Fibroblast of skin of right biceps (primary cell): ENCODE data around the gene RALY.

Experiments used
- DNase-seq: peaks from one replicate; pipeline ENCODE4 v3.0.0-alpha.2; 2013

The RALY gene

DNA sequence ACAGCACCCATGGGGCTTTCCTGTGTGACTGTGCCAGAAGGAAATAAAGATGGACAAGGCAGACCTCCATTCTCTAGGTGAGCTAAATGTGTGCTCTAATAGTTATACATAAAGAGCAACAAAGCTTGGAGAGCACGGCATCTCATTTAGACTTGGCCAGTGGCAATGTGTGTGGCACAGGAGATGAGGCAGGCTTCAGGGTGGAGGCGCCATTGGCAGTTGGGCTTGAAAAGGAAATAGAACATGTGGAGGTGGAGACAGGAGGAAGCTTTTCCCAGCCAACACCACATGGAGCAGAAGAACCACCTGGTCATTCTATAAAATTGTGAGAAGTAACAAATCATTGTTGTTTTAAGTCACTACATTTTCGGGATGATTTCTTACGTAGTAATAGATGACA is 3.6 kb upstream of the RALY start:
- DNase-seq, result no peak

DNA sequence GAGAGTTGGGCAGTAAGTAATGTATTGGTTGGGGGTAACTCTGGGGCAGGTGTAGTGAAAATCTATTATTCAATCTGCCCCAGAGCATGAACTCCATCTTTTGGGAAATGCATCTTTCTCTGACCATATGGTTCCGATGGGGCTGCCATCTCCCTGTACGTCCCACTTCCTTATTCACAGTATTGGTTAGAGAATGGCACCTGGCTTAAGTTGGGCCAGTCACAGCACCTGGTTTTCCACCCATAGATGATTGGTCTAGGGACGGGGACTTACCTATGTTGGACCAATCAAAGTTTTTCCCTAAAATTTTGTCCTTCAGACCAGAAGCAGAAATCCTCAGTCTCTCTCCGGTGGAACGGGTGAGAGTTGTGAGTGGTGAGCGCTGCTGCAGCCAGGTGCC is 2.2 kb upstream of the RALY start:
- DNase-seq, result no peak

DNA sequence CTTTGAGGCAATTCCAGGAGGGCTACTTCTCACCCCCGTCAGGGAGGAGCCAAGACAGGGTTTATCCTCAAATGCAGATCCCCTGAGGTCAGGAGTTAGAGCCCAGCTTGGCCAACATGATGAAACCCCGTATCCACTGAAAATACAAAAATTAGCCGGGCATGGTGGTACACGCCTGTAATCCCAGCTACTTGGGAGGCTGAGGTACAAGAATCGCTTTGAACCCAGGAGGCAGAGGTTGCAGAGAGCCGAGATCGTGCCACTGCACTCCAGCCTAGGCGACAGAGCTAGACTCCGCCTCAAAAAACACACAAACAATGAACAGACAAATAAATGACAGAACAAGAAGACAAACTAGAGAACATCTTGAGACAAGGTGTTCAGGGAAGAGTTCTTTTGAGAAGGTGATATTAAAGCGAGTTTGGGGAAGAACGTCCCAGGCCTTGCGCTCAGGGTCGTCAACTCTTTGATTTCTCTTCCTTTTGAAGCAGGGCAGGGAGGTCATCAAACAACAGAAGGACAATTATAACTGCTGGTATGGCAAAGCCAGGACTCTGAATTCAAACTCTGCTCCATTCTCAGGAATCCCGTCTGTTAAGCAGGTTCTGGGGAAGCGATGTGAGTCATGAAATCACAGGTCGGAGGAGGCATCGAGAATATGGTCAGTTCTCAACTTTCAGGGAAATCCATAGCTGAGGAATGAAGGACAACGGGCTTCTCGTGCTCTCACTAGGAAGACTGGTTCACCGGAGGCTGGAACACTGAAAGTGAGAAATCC is 1.4 kb upstream of the RALY start:
- no peak for DNase-seq

DNA sequence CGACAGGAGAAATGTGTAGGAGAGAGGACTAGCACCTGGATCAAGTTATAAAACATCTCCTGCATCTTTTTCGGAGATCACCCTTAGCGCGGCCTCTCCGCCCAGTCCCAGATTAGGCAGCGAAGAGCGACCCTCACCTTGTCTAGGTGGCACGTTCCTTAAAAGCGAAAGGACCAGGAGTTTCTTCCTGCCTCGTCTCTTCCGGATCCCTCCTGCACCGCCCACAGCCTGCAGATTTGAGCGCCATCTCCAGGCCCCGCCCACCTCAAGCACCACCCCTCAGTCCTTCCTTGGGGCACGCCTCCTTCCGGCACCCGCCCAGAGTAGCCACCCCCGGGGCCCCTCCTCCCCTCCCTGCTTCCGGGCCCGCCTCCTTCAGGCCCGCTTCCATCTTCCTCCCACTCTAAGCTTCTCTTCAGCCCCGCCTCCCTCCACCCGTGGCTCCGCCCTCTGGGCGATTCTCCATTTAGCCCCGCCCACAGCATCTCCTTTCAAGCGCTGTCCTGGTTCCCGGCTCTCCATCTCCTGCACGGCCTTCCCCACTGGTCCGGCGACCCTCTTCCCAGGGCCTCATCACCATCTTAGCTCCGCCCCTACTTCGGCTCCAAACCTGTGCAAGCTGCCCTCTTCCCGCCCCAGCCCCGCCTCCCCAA is 662 bp upstream of the RALY start:
- peak; percentile 98 for DNase-seq

DNA sequence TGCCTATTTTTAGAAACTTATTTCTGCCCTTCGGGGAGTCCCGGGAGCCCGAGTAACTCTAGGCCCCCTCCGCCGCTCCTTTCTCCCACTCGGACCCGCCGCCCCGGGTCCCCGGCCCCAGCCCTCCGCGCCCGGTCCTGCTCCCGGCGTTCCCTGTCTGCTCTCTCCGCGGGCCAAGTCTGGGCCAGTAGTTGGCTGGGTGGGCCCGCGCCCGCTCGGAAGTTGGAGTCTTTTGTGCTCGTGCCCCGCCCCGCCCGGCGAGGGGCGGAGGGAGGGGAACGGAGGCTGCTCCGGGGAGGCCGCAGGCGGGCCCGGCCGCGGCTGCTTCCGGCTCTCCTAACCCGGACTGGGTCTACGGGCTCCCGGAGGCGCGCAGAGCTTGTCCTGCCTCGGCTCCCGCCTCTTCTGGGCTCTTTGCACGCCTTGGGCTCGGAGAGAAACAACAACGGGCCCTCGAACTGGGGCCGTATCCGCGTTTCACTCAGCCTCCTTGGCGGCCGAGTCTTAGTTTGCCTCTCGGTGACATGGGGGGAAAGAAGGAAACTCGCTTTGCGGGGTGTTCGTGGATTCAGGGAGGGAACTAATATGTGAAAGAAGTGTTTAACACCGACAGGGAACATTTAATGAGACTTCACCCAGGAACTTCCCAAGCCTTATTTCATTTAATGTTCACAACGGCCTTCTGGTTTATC is 657 bp downstream of the RALY start:
- peak; percentile 84 for DNase-seq

DNA sequence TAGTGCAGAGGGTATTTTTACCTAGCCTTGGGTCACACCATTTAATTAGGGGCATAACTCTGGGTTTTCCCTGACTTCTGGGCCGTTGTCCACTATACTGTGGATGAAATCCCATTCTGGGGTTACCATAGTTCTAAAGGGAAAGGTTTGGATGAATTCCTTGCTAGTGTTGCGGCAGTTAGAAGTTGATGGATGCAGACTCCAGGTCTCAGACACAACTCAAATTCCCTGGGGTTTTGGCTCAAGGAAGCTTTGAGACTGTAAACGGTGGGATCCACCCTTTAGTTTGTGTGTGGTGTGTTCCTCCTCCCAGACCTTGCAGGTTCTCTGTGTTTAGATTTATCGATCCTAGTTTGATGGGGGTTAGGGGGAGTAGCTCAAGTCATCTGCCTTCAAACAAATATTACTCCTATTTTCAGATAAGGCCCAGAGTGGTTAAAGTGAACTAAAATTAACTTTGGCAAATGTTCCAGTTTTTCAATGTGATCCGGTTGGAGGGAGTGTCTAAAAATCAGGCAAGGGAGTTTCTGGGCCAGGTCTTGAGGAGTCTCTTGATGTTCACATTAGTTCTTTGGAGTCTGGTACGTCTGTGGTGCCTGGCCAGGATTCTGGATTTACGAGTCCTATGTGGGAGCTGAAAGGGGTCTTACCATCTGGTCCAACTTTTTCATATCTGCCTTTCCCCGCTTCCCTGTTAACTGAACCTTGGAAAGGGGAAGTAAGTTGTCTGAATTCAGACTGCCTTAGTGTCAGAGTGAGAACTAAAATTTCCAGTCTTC is 1.5 kb downstream of the RALY start:
- DNase-seq, result peak; percentile 15

- no peak for DNase-seq
Observed at GRCh38 chr20:33999025-33999649, 5.4 kb downstream of the RALY start.

DNA sequence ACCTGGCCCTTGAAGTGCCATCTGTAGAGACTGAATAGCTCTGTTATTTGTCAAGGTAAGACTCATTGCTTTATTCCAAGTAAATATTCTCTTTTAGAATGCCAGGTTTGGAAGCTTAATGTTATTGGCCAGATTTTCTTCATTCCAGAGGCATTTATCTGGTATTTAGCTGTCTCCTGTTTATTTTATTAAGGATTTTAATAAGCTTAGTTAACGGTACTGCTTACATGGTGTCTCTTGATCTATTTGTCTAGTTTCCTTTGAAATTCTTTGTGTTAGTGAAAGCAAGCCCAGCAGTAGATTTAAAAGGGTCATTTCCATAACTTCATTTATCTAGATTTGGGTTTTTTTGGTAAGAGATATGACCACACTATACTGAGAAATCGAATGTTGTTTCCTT is 7.7 kb downstream of the RALY start:
- no peak for DNase-seq

GRCh38 chr20:34004227-34004626 is 10.5 kb downstream of the RALY start:
- no peak for DNase-seq

DNA sequence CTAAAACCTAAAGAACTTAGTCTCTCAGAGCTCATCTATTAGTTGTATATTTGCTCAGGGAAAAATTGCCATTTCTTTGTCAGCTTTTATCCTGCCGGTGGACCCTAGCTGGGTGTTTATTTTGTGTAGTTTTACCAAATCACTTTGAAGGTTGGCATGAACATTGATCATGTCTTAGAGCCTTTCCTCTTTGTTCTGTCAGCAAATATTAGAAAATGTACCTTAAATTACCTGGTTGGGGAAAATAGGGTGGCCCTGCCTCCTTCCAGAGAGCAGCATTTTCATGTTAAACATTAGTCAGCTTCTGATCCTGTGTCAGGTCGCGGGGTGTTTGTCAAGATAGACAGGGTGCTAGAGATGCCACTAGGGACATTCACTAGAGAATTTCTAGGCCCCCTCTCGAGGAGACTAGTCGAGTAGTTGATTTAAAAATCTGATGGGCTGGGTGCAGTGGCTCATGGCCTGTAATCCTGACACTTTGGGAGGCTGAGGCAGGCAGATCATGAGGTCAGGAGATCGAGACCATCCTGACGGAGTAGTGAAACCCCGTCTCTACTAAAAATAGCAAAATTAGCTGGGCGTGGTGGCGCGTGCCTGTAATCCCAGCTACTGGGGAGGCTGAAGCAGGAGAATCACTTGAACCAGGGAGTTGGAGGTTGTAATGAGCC is 11.2 kb downstream of the RALY start:
- DNase-seq, result no peak

DNA sequence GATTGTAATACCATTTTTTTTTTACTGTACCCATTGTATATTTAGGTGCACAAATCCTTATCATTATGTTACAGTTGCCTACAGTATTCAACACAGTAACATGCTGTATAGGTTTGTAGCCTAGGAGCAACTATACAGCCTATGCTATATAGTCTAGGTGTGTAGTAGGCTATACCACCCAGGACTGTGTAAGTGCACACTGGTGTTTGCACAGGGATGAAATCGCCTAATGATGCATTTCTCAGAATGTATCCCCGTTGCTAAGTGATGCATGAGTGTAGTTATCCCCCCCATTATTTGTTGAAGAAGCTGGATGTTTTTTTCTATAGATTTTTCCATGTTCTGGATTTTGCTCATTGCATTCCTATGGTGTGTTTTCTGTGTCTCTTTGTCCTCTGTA is 12.9 kb downstream of the RALY start:
- DNase-seq, result no peak

DNA sequence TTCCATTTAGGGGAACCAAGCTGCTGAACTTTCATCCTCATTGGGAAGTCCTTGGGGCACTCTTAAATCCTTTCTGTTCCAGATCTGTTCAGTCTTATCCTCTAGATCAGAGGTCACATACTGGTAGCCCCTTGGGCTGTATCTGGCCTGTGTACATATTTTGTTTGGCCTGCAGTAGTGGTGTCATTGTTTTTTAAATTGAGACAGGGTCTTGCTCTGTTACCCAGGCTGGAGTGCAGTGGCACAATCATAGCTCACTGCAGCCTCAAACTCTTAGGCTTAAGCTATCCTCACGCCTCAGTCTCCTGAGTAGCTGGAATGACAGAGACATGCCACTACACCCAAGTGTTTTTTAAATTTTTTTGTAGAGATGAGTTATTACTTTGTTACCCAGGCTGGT is 14.8 kb downstream of the RALY start:
- no peak for DNase-seq

DNA sequence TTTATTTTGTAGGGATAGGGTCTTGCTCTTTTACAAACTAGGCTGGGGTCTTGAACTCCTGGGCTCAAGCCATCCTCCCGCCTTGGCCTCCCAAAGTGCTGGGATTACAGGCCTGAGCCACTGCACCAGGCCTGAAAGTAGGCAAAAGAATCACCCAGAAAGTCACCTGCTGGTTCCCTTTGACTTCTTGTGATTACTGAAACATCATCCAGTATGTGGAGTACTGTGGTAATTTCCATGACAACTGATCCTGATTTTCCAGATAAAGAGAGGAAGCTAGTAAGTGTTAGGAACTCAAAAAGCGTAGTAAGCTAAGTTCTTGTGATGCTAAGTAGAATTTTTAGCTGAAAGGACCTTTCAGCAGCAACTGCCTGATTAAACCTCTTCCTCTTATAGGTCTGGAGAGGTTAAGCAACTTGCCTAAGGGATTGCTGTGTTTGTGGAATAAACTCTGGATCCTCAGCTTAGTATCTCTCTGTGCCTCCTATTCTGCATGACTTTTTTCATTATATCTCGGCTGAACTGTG is 16.8 kb downstream of the RALY start:
- no peak for DNase-seq

DNA sequence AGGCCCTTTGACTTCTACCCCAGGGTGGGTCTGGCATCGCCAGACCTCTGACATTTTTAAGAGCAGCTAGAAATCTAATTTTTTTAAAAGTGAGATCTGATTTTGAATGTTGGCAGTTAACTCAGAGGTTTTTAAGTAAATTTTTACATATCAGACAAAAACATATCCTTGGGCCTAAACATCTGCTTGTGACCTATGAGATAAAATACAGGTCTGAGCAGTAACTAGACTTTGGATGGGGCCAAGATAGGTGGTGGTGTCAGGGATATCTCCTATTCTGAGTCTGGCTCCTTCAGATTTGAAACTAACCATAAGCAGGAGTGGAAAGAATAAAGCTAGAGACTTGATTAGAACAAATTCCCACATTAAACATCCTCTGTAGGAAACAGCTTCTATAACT is 17.6 kb downstream of the RALY start:
- no peak for DNase-seq

DNA sequence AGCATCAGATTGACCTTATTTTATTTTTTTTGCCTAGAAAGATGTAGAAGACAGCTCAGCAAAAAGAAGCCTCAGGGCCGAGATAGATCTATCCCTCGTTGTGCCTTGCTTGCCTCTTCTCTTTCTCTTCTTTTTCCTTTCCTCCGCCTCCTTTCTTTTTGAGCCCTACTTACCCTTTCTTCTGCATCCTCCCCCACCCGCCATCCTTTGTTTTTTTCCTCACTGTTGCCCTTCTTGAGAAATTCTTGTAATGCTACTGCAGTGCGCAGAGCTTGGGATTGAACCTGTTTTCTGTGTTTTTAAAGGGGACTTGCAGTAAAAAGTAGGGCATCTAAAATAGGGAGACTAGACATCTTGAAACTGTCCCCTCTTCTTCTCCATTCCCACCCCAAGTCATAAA is 18.6 kb downstream of the RALY start:
- no peak for DNase-seq

DNA sequence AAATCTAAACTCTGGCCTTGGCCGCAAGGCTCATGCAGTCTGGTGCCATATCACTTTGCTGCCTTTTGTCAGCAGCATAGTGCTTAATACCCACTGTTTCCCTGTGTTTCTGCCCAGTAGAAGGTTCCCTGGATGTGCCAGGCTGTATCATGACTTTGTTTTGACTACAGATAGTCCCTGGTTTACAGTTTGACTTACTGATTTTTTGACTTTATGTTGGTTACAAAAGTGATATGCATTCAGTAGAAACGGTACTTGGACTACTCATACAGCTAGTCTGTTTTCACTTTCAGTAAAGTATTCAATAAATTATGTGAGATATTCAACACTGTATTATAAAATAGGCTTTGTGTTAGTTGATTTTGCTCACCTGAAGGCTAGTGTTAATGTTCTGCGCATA is 19.0 kb downstream of the RALY start:
- no peak for DNase-seq

DNA sequence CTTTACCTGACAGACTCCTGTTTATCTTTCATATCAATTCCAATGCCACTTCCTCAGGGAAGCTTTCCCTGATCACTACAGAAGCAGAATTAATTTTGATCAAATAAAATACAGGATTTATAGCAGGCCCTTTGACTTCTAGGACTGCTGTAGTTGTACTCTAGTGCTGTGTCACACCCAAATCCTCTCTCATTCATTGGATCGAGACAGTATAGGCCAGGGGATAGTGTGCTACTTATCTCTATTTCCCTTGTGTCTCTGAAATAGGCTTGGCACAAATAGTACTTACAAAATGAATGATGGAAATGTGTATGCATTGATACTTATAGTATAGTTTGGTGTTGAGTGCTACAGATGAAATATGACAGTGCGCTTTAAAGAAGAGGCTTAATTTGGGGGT is 19.8 kb downstream of the RALY start:
- no peak for DNase-seq

- no peak for DNase-seq
Observed at GRCh38 chr20:34014878-34015277, 21.2 kb downstream of the RALY start.

DNA sequence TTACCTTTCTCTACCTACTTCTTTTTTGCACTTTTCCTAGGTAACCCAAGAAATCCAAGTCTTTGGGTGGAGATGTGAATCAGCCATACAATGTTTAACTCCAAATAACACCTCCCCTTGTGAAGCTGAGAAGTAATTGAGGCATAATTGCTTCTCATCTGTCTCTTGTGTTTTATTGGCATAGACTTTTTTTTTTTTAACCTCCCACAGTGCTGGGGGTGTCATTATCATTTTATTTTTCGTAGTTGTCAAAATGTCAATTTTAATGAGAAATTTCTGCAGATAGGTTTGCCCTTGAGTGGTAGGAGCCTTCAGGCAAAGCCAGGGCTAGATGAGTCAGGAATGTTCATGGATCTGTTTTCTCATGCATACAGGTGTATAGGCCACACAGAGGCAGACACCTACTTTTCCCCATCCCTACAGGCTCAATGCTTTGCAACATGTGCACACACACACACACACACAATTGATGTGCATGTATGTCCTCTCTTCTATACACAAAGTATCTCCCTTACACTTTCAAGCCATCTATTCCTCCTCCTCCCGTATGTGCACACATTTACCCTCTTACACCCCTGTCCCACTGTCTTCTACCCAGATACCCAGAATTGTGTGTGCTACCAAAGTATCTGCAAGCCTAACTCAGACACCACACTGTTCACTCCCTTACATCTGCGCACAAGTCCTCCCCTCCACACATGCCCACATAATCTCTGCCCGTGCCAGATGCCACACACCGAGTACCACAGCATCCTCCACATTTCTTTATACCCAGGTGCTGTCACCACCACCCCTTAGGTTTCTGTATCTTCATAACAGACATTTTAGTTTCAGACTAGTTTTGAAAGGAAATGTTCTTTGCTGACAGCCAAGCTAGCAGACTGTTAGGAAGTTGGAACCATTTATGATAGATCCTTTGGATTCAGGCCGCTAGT is 22.0 kb downstream of the RALY start:
- no peak for DNase-seq

- DNase-seq, result no peak
Observed at GRCh38 chr20:34016736-34017135, 23.0 kb downstream of the RALY start.

DNA sequence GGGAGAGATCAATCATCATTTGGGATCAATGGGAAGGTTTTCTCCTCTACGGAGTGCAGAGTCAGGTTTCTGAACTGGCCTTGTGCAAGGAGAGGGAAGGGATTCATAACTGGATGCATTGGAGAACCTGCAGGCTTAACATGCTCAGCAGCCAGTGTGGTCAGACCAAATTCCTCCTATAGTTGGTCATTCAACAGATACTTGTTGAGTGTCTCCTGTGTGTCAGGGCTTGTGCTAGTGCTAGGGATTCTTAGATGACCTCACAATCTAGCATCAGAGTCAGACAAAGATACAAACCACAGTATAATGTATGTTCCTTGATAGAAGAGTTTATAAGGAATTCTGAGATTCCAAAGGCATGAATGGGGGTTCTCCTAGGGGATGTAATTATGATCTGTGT is 23.9 kb downstream of the RALY start:
- DNase-seq, result peak; percentile 96
